HG03108 (cell line): ENCODE results near the gene SLC23A2.
"Not testable (repeated sequence)": the region's sequence is repeated elsewhere in the genome, so short reads cannot be mapped to it uniquely, and the experiment has no call there.

Experiments used
- ATAC-seq: cut with Tn5 transposase; IDR thresholded peaks from one replicate; pipeline ENCODE4 v1.9.1; 2021; ENCODE audit warnings: moderate library complexity; ENCODE audit not compliant: unreplicated experiment

Gene SLC23A2

DNA sequence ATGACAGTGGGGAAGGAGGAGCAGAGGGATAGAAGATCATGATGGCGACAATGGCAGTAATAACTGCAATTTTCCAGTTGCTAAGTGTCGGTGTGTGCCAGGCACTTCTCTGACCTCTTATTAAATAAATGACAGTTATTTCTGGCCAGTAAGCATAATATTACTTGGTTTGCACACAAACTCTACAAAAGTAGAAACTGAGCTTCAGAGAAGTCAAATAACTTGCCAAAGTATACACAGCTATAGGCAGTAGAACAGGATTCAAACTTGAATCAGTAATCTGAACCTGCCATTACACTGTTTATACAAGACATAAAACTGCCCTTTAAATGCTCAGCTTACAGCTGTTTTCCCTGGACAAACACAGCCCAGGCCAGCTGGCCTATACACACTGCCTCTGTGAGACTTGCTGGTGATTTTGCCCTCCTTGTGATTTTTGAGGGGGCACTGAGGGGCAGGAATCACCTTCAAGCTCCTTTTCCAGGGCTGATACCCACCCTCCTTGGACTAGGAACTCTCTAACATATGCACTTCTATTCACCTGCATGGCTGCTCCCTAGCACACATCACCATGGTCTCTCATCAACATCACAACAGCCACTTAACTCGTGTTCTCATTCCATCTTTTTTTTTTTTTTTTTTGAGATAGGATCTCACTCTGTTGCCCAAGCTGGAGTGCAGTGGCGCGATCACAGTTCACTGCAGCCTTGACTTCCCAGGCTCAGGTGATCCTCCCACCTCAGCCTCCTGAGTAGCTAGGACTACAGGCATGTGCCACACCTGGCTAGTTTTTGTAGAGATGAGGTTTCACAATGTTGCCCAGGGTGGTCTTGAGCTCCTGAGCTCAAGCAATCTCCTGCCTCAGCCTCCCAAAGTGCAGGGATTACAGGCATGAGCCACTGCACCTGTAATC lies 63.6 kb downstream of the SLC23A2 start:
- no peak for ATAC-seq

- ATAC-seq: no peak
These were observed 64.4 kb downstream of the SLC23A2 start for GRCh38 chr20:4936851-4937406.

- no peak for ATAC-seq
These were observed 64.9 kb downstream of the SLC23A2 start for GRCh38 chr20:4936392-4936850.

- no peak for ATAC-seq
These were observed 69.2 kb downstream of the SLC23A2 start for GRCh38 chr20:4932061-4932460.

- ATAC-seq: no peak
These were observed 71.5 kb downstream of the SLC23A2 start for GRCh38 chr20:4929686-4930397.

DNA sequence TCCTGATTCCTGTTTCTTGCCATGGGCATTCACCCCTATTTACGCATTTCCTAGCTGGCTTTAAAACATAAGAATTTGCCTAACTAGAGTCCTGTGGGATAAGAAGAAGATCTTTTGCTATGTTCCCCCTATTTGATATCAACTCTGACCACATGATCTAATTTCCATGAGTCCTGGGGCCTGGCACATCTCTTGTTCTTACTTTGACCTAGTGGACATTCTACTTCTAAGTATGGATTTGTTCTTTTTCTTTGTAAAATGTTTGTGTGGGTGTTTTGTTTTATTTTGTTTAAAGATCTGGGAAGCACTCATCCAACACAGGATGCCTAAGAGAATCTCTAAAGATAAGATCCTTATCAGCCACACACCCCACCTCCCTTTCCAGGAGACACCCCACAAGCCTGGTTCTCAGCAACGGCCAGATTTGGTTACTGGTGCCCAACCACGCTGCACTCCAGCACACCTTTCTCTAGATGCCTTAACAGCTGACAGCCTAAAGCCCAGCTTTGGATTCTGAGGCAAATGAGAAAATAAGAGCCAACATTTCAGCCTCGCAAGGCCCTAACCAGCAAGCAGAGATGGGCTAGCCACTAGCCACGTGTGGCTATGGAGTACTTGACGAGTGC lies 74.7 kb downstream of the SLC23A2 start:
- no peak for ATAC-seq

DNA sequence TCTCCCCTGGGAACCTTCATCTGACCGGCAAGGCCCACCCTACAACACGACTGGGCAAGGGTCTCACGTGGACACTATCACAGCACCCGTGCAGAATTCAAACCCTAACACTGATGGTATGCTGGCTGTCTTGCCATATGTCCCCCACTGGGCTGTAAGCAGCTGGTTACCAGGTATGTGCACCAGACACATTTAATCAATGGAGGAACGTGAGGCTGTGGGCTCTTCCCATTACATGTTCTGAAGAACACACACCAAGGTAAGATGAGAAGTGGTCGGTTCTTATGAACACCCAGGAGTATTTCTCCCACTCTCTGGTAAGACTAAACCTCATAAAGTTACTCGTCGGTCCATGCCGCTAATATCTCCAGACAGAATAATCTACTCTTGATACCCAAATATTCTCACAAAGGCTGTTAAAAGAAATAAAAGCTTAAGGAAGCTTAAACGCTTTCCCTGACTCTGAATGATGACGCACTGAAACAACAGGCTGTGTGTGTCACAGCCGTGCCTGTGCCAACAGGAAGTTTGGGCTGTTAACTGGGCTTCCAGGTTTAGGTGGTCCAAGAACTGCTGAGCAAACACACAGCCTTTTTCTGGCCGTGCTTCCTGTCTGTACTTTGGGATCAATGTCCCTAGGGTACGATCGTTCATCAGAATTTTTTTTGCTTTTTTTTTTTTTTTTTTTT lies 75.3 kb downstream of the SLC23A2 start:
- no peak for ATAC-seq

GRCh38 chr20:4924446-4924845 lies 76.9 kb downstream of the SLC23A2 start:
- ATAC-seq: no peak

DNA sequence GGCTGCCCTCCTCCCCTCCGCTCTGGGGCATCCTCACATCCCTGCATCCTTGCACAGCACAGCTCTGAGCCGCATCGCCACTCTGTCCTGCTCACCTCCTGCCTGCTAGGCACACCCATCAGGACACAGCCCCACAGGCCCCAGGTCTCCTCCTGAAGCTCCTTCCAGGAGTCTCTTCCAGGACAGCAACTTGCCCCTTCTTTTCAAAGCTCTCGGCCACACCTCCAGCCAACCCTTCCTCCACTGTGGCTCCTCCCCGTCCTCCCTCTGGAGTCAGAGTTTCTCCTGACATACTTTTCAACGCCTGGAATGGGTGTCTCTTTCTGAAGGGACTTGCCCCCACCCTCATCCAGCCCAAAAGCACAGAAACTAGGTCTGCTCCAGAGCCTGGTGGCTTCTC lies 77.3 kb downstream of the SLC23A2 start:
- no peak for ATAC-seq

DNA sequence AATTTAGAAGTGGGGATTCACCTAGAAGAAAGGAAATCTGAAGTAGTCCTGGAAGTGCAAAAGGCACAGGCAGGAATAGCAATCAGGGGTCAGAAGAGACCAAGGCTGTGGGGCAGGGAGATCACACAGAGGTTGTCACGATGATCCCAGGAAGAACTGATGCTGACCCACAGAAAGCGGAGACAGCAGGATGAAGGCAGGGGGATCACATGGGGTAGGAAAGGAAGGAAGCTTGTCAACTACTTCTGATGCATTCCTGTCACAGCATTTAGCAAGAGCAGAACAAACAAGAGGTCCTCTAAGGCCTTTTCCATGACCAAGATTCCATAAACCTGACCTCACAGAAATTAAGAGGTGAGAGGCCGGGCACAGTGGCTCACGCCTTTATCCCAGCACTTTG lies 79.1 kb downstream of the SLC23A2 start:
- no peak for ATAC-seq

GRCh38 chr20:4921271-4921670 lies 80.0 kb downstream of the SLC23A2 start:
- not testable (repeated sequence) for ATAC-seq

GRCh38 chr20:4920655-4921054 lies 80.7 kb downstream of the SLC23A2 start:
- ATAC-seq: no peak

DNA sequence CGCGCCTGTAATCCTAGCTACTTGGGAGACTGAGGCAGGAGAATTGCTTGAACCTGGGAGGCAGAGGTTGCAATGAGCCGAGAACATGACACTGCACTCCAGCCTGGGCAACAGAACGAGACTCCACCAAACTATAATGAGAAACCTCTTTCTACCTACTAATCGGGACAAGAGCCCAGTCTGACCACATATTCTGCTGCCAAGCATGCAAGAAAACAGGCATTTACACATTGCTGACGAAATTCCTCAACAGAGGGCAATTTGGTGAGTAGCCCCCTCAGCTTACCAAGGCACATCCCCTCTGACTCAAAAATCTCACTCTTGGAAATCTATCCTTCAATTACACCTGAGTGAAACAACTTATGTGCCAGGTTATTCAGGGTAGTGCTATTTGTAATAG lies 81.2 kb downstream of the SLC23A2 start:
- ATAC-seq: no peak

GRCh38 chr20:4919047-4919704 lies 82.1 kb downstream of the SLC23A2 start:
- ATAC-seq: no peak

- no peak for ATAC-seq
These were observed 82.8 kb downstream of the SLC23A2 start for GRCh38 chr20:4918473-4918872.

DNA sequence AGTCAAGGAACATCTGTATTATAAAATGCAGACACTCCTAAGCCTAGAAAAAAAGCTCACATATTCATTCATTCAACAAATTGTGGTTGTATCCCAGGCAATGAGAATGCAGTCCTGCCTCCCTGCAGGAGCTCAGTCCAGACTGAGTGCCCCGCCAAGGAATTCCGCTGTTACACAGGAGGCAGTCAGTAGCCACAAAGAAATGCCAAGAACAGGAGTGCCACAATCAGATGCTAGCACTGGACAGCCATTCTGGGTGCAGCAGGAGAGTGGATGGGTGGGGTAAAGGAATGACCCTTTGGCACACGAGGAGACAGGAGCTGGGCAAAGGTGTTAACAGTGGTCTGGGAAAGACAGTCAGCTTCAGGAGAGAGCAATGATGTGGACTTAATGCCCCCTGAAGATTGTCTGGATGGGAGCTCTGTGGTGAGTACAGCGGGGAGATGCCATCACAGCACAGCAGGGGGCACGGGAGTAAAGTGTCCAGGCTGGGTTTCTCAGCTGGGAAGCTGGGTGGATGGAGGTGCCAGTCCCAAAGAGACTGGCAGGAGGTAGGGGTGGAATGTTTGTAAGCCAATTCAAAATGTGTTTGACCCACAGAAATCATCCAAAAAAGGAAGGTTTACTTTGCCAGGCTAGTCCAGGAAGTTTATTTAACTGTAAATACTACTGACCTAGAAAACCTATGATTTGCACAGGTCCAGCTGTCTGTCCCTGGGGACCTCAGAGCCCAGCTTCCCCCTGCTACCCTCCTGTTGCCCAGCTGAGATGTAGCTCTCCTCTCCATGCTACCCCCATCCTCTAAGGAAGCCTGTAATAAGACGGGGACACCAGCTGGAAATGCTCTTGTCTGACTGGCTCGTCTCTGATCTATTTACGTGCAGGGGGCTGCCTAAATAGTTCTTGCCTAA lies 84.1 kb downstream of the SLC23A2 start:
- no peak for ATAC-seq

GRCh38 chr20:4913147-4913546 lies 88.2 kb downstream of the SLC23A2 start:
- no peak for ATAC-seq

DNA sequence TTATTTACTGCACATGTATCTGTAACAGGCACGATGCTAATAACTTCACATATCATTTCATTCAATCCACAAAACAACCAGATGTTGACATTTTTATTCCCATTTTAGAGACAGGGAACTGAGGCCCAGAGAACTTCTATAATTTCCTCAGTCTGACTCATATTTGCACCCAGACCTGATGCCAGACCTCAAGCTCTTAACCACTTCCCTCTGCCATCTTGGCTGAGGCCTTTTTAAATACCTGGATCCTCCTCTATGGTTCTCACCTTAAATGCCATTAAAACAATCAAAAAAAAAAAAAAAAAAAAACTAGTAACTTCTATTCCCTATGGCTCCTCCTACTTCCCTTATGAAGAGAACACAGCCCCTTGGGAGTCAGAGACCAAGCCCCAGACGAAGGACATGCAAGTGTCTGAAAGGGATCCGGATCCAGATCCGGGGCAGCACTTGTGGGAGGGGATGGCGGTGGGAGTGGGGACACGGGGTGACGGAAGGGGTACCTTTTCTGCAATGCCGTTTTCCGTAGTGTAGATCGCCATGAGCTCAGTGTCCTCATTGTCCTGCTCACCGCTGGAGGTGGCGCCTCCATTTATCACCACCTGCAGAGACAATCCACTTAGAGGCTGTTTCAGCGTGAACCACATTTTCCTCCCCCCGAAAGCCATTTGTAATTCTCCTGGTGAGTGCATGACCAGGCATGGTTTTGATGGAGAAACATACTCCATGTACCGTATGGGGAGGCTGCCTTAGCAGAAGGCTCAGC lies 88.7 kb downstream of the SLC23A2 start:
- ATAC-seq: no peak
